ENCODE results near the gene BDNF. TPM values are rescaled to one million over a fixed set of nuclear protein-coding genes. Genes with fewer than 3 reads are reported as not detected.

The BDNF gene
- total RNA-seq, 4 donors from 2014 or later: 0.16 to 1.2 (median 0.45) TPM

- DNase-seq (ENCODE audit: low spot score) (no peak), ATAC-seq (ENCODE audit: low FRiP score) (no peak)
- TF ChIP-seq, protein P1, sequence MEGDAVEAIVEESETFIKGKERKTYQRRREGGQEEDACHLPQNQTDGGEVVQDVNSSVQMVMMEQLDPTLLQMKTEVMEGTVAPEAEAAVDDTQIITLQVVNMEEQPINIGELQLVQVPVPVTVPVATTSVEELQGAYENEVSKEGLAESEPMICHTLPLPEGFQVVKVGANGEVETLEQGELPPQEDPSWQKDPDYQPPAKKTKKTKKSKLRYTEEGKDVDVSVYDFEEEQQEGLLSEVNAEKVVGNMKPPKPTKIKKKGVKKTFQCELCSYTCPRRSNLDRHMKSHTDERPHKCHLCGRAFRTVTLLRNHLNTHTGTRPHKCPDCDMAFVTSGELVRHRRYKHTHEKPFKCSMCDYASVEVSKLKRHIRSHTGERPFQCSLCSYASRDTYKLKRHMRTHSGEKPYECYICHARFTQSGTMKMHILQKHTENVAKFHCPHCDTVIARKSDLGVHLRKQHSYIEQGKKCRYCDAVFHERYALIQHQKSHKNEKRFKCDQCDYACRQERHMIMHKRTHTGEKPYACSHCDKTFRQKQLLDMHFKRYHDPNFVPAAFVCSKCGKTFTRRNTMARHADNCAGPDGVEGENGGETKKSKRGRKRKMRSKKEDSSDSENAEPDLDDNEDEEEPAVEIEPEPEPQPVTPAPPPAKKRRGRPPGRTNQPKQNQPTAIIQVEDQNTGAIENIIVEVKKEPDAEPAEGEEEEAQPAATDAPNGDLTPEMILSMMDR (IDR thresholded peaks at IDR 0.05): no peak
These were observed 22.1 kb upstream of the BDNF start for GRCh38 chr11:27722117-27722952.

DNA sequence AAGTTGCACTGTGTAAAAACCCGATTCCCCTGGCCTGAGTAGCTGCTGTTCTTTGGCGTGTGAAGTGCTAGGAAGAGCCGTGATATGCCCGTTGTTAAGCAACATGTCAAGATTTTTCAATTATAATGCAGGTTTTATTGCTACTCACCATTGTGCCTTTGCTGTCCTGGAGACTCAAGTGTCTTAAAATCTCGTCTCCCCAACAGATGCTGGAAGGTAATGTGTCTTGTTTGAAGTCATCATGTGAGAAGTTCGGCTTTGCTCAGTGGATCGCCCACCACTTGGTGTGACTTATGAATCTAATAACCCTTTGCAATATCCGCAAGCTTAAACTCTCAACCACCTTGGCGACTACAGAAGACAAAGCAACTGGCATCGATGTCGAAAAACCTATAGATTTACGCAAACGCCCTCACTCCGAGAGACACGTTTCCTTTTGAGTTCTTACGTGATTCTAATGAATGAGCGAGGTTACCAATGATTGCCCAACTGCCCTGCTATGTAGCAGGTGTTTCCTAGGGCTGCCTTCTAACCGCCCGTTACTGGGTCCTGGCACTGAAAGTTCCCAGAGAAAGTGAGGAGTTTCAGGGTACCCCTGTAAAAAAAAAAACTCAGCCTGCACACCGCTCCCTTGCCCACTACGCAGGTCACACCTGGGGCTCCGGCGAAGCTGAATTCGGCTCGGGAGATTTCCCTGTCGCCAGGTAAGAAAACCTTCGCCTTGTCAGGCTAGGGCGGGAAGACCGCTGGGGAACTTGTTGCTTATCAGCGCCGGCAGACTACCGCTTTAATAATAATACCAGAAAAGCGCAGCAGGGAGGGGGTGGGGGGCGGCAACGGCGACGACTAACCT is 21.2 kb upstream of the BDNF start:
- TF ChIP-seq, protein P1 (IDR thresholded peaks at IDR 0.05): no peak
- no peak for ATAC-seq (ENCODE audit: low FRiP score)
- DNase-seq (ENCODE audit: low spot score): no peak

DNA sequence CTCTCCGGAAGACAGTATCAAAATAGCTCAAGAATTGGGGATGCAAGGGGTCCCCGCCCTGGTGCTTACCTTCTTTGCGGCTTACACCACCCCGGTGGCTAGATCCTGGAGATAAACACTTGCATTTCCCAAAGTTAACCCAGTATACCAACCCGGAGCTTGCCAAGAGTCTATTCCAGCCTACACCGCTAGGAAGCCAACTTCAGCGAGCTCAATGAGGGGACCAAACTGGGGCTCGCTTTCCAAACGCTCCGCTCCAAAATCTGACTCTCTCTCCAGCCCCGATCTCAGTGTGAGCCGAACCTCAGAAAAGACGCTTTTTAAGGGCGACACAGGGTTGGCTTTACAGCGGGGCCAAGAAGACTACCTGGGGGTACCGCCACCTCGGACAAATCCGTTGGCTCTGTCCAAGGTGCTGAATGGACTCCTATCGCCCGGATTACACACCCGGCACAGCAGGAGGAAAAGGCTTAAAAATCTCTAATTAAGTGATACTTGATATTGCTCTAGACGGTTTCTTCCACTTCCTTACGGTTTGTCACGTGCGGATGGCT is 20.1 kb upstream of the BDNF start:
- TF ChIP-seq, protein P1 (IDR thresholded peaks at IDR 0.05): no peak
- no peak for ATAC-seq (ENCODE audit: low FRiP score)
- DNase-seq (ENCODE audit: low spot score): no peak

- DNase-seq (ENCODE audit: low spot score): no peak
- TF ChIP-seq, protein P1 (IDR thresholded peaks at IDR 0.05): no peak
- no peak for ATAC-seq (ENCODE audit: low FRiP score)
These were observed 19.3 kb upstream of the BDNF start for GRCh38 chr11:27719546-27719925.

DNA sequence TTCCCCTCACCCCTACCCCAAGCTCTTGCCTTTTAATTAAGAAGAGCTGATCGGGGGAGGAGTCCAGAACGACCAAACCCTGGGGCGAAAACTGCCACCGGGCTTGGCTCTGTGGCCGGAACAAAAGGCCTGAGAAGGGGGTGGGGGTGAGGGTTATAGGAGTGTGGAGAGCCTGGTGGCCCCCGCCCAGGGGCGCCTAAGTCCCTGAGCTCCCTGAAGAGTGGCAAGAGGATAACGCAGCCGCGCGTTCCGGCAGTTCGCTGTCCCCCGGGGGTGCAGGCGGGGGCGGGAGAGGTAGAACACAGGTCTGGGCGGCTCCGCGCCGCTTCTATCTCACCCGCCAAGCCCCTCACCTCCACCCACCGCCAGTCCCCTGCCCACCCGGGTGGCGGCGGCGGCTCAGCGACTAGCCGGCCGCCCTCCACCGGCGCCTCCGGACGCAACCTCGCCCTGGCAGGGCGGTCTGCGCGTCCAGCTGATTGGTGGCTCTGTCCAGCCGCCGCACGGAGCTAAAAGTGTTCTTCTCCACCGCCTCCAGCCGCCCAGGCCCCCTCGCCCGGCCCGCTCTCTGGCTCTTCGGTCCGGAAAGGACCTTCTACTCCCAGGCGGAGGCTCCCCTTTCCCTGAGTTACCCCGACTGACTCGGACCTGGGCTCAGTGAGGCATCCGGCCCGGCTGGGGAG is 18.7 kb upstream of the BDNF start:
- ATAC-seq (ENCODE audit: low FRiP score) (peak; percentile 63), DNase-seq (ENCODE audit: low spot score) (no peak)
- TF ChIP-seq, protein P1 (IDR thresholded peaks at IDR 0.05): no peak

- no peak for DNase-seq (ENCODE audit: low spot score)
- peak; percentile 73 for ATAC-seq (ENCODE audit: low FRiP score)
- TF ChIP-seq, protein P1 (IDR thresholded peaks at IDR 0.05): no peak
These were observed 18.1 kb upstream of the BDNF start for GRCh38 chr11:27718346-27718862.
